Measurements from ENCODE around the gene ARPC1A.

ARPC1A gene

DNA sequence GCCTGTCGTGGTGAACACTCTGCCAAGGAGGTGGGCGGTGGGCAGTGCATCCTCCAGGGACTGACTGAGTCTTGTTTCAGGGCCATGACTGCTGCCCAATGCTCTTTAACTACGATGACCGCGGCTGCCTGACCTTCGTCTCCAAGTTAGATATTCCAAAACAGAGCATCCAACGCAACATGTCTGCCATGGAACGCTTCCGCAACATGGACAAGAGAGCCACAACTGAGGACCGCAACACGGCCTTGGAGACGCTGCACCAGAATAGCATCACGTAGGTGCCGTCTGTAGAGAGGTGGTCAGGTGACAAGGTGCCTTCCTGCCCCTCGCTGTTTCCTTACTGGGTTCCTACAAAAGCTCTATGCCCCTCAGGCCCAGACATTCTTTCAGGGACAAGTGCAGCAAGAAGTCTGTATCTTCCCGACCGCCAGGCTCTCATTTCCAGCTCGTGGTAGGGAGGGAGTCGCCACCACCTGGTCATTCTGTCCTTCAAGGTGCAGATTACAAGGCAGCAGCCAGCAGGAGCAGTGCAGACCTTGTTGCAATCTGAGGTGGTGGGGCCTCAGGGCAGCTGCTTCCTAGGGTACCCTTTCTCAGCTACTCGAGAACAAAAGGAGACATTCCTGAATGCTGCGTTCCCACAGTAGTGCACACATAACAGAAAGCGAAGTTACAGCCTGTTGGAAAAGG is 33.9 kb downstream of the ARPC1A start:
- DNase-seq (ENCODE audit: extremely low read depth, insufficient read length): no peak
- TF ChIP-seq CTCF (IDR thresholded peaks at IDR 0.05; ENCODE audit: insufficient read depth, low read length, poor library complexity, severe bottlenecking): no peak
- Histone ChIP-seq H3K36me3 (ENCODE audit: control insufficient read depth, insufficient read depth, low read length) (peaks cover 22% of the 10 kb centered on the region), H3K4me3 (replicated peaks; ENCODE audit: low read depth, low read length) (no peak overlapping the region), H3K27me3 (replicated peaks; ENCODE audit: control insufficient read depth, insufficient read depth, low read length) (no peaks in the 10 kb centered on the region)

DNA sequence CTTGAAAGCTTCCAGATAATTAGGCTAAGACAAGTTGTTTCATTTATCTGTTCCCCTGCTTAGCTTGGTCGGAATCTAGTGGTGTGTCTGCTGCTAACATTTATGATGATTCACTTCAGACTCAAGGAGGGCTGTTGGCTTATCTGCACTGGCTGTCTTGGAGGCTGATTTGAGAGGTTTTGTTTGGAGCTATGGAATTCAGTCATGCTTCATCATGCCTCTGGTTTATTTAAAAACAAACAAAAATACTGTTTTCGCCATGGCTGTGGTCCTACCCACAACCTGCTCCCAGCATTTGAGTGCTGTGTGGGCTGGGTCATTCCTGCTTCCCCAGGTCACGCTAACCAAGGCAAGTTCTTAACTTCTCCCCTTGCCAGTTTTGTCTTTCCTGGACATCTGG is 37.1 kb downstream of the ARPC1A start:
- DNase-seq (ENCODE audit: extremely low read depth, insufficient read length): no peak
- peaks cover 30% of the 10 kb centered on the region for H3K36me3 ChIP-seq (ENCODE audit: control insufficient read depth, insufficient read depth, low read length)
- no peak overlapping the region for H3K4me3 ChIP-seq (replicated peaks; ENCODE audit: low read depth, low read length)
- TF ChIP-seq CTCF (IDR thresholded peaks at IDR 0.05; ENCODE audit: insufficient read depth, low read length, poor library complexity, severe bottlenecking): no peak
- no peaks in the 10 kb centered on the region for H3K27me3 ChIP-seq (replicated peaks; ENCODE audit: control insufficient read depth, insufficient read depth, low read length)

- no peak for TF ChIP-seq CTCF (IDR thresholded peaks at IDR 0.05; ENCODE audit: insufficient read depth, low read length, poor library complexity, severe bottlenecking)
- Histone ChIP-seq H3K4me3 (replicated peaks; ENCODE audit: low read depth, low read length) (no peak overlapping the region), H3K27me3 (replicated peaks; ENCODE audit: control insufficient read depth, insufficient read depth, low read length) (no peaks in the 10 kb centered on the region), H3K36me3 (ENCODE audit: control insufficient read depth, insufficient read depth, low read length) (peaks cover 25% of the 10 kb centered on the region)
- DNase-seq (ENCODE audit: extremely low read depth, insufficient read length): no peak
These were observed 37.6 kb downstream of the ARPC1A start for GRCh38 chr7:99363286-99363685.

GRCh38 chr7:99365318-99366141 is 39.8 kb downstream of the ARPC1A start:
- no peak overlapping the region for H3K4me3 ChIP-seq (replicated peaks; ENCODE audit: low read depth, low read length)
- no peaks in the 10 kb centered on the region for H3K27me3 ChIP-seq (replicated peaks; ENCODE audit: control insufficient read depth, insufficient read depth, low read length)
- no peak for DNase-seq (ENCODE audit: extremely low read depth, insufficient read length)
- peaks cover 23% of the 10 kb centered on the region for H3K36me3 ChIP-seq (ENCODE audit: control insufficient read depth, insufficient read depth, low read length)
- peak; percentile 70 for TF ChIP-seq CTCF (IDR thresholded peaks at IDR 0.05; ENCODE audit: insufficient read depth, low read length, poor library complexity, severe bottlenecking)

DNA sequence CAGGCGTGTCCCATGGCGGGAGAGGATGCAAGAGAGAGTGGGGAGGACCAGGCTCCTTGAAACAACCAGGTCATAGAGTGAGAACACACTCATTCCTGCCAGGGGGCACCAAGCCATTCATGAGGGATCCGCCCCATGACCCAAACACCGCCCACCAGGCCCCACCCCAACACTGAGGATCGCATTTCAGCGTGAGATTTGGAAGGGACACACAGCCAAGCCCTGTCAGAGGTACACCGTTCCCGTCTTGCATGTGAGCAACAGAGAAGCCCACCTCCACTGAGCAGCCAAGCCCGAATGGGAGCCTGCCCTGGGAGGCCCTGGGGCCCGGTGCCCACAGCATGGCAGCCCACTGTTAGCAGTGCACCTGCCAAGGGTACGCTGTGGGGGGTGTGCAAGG is 40.9 kb downstream of the ARPC1A start:
- no peak for DNase-seq (ENCODE audit: extremely low read depth, insufficient read length)
- Histone ChIP-seq H3K27me3 (replicated peaks; ENCODE audit: control insufficient read depth, insufficient read depth, low read length) (no peaks in the 10 kb centered on the region), H3K4me3 (replicated peaks; ENCODE audit: low read depth, low read length) (no peak overlapping the region), H3K36me3 (ENCODE audit: control insufficient read depth, insufficient read depth, low read length) (peaks cover 20% of the 10 kb centered on the region)
- TF ChIP-seq CTCF (IDR thresholded peaks at IDR 0.05; ENCODE audit: insufficient read depth, low read length, poor library complexity, severe bottlenecking): no peak
